Measurements from ENCODE around the gene SWAP70.

DNA sequence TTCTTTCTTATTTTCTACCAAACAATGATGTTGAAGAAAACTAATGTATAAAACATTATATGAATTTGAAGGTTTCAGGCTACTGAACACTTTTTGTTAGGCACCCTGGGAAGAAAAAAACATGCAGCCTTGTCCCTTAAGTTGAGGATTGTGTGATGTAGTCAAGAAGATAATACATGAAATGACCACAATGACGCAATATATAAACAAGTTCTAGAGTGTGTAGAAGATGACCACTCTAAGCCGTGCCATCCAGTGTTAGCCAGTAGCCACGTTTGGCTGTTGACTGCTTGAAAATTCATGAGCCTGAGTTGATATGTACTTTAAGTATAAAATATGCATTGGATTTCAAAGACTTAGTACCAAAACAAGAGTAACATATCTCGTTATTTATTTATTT is 16.2 kb downstream of the SWAP70 start:
- TF ChIP-seq, protein P1, sequence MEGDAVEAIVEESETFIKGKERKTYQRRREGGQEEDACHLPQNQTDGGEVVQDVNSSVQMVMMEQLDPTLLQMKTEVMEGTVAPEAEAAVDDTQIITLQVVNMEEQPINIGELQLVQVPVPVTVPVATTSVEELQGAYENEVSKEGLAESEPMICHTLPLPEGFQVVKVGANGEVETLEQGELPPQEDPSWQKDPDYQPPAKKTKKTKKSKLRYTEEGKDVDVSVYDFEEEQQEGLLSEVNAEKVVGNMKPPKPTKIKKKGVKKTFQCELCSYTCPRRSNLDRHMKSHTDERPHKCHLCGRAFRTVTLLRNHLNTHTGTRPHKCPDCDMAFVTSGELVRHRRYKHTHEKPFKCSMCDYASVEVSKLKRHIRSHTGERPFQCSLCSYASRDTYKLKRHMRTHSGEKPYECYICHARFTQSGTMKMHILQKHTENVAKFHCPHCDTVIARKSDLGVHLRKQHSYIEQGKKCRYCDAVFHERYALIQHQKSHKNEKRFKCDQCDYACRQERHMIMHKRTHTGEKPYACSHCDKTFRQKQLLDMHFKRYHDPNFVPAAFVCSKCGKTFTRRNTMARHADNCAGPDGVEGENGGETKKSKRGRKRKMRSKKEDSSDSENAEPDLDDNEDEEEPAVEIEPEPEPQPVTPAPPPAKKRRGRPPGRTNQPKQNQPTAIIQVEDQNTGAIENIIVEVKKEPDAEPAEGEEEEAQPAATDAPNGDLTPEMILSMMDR (IDR thresholded peaks at IDR 0.05; ENCODE audit: insufficient read depth, low read length, poor library complexity, severe bottlenecking): no peak
- no peak for TF ChIP-seq EZH2phosphoT487 (conservative IDR thresholded peaks at IDR 0.05; ENCODE audit: low read length)
